GM21529 (cell line): Measurements from ENCODE around the gene MAP1A.

Experiments
- ATAC-seq: cut with Tn5 transposase; IDR thresholded peaks from one replicate; pipeline ENCODE4 v1.9.1; 2021; ENCODE audit not compliant: unreplicated experiment

MAP1A gene

DNA sequence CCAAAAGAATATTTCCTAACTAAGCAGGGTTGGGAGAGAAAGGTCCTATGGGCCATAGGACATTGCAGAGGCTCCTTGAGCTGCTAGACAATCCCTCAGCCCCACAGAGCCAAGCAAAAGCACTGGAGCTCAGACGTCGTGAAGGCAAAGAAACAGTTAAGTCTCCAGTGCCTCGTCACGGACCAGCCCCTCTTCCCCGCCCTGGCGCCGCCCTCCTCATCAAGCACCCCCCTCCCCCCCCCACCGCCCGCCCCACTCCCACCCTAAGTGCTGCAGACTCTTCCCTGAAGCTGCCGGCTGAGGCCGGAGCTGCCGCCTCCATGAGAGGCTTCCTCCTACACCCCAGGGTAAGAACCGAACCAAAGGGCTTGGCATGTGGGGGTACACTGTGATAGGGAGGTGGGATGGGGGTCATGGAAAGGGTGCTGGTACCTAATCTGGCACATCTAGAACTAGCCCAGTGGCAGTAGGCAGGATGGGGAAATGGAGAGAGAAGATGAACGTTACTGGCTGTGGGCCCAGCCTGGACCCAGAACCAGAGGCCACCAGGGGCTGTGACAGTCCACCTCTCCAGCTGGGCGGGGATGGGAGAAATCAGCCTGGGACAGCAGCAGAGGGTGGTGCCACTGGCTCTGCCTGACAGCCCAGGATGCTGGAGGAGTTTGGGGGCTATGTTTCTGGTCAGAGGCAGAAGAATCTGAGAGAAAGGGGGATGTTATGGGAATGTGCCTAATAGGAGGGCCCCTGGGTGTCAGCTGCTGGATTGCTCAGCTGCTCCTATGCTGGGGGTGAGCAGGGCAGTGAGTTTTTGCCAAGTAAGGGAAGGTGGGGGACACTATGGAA, at the start of gene MAP1A:
Gene MAP1A, plus strand, starts transcription at position 255 of the 843 bp plus-strand sequence. CDS start 3,866 bp downstream, outside the sequence.
- ATAC-seq: no peak

DNA sequence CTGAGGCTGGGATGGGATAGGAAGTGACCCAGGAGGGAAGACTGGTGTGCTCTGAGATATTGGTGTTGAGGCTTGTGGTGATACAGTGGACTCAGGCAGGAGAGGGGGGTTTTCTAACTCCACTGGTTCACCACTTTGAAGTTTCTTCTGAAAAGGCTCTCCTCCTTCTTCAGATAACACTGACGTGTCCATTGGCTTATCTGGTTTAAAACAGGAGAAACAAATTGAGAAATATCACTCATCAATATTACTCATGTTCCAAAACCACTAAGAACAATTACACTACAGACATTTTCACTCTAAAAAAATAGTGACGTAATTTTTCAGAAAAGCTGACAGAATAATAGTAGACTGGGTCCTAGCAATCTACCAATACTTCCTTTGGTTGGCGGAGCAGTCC, 47.5 kb upstream of the MAP1A start:
- ATAC-seq: no peak

DNA sequence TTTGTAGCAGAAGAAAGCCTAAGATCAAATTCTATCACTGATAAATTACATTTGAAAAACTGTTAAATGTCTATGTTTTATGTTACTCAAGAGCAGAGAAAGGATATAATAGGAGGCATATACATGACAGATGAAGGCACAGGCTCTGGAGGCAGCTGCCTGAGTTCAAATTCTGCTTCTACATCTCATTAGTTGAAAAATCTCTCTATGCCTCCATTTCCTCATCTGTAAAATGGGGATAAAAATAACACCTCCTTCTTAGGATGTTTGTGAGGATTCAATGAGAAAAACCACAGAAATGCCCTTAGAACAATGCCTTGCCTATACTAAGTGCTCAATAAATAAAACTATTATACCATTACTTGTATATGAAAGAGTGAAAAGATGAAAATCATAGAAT, 45.4 kb upstream of the MAP1A start:
- no peak for ATAC-seq

DNA sequence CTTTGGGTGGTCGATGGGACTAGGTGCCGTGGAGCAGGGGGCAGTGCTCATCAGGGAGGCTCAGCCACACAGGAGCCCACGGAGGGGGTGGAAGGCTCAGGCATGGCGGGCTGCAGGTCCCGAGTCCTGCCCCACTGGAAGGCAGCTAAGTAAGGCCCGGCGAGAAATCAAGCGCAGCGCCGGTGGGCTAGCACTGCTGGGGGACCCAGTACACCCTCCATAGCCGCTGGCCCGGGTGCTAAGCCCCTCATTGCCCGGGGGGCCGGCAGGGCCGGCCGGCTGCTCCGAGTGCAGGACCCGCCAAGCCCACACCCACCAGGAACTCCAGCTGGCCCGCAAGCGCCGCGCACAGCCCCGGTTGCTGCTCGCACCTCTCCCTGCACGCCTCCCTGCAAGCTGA, 43.5 kb upstream of the MAP1A start:
- ATAC-seq: no peak

DNA sequence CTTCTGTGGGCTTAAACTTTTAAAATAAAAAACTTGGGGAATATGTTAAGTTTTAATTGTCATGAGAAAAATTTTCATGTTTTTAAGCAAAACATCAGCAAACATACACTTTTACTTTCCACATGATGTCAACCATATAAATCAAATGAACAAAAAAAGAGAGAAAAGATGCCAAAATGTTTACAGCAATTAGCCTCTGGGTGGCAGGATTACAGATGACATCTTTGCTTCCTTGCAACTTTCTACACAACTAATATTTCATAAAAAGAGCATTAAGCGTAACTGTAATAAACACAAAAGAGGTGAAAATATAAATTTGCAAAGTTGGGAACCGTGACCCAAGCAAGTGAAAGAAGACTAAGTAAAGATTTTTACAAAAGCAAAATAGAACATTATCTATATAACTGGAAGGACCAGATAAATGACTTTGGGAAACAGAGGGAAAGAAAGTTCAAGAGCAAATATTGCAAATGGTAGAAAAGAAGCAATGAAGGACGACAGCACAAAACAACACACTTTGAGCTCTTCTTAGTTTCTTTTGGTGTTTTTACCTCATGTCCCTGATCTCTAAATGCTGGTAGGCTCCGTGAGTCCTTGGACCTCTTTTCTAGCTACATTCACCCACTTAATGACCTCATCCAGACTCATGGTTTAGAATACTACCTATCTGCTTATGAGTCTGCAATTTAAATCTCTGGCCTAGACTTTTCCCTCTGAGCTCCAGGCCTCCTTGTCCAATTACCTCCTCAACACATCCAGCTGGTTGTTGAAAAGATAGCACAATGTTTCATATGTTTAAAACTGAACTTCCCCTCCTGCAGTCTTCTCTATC, 33.9 kb upstream of the MAP1A start:
- no peak for ATAC-seq

DNA sequence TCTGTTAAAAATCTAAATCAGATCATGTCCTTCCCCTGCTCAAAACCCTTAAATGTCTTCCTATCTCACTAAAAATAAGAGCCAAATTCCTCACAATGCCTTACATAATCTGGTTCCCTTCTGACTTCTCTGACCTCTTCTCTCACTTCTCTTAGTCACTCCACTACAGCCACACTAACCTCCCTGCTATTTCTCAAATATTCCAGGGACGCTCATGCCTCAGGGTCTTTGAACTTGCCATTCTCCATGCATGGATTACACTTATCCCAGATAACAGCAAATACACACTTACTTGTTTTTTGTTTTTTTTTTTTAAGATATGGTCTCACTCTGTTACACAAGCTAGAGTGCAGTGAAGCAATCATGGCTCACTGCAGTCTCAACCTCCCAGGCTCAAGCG, 33.0 kb upstream of the MAP1A start:
- ATAC-seq: no peak

DNA sequence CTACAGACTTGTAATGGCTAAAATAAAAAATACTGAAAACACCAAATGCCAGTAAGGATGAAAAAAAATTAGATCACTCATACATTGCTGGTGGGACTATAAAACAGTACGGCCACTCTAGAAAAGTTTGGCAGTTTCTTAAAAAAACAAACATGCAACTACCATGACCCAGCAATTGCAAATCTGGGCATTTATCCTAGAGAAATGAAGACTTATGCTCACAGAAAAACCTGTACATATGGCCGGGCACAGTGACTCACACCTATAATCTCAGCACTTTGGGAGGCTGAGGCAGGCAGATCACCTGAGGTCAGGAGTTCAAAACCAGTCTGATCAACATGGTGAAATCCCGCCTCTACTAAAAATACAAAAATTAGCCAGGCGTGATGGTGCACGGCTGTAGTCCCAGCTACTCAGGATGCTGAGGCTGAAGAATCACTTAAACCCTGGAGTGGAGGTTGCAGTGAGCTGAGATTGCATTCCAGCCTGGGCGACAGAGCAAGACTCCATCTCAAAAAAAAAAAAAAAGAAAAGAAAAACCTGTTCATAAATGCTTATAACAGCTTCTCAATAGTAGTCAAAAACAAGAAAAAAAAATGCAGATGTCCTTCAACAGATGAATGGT, 30.0 kb upstream of the MAP1A start:
- ATAC-seq: no peak

DNA sequence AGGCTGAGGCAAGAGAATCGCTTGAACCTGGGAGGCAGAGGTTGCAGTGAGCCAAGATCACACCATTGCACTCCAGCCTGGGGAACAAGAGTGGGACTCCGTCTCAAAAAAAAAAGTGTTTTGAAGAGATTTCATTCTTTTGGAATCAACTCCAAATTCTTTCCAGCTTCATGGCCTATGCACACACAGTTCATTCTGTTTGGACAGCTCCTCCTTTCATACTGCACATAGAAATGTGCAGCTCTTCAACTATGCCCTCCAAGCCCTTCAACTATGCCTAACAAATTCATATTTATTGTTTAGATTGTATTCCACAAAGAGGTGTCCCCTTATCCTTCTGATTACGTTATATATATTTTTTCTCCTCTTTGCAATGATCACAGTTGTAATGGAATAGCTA, 28.6 kb upstream of the MAP1A start:
- ATAC-seq: no peak

DNA sequence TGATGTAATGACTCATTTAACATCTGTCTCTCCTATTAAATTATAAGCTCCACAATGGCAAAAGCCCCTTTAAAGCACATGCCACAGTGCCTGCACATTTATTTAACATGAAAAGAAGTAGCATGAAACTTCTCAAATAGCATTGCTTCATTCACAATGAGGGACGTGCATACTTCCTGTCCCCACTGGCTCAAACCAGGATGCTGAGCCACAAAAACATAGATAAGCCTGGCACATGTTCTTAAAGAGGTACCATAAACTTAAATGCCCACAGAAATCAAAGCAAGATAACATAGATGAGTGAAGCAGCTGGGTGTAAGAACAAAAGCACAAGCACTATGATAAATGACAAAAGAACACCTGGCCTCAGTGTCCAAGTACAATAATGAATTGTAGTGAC, 28.2 kb upstream of the MAP1A start:
- no peak for ATAC-seq

DNA sequence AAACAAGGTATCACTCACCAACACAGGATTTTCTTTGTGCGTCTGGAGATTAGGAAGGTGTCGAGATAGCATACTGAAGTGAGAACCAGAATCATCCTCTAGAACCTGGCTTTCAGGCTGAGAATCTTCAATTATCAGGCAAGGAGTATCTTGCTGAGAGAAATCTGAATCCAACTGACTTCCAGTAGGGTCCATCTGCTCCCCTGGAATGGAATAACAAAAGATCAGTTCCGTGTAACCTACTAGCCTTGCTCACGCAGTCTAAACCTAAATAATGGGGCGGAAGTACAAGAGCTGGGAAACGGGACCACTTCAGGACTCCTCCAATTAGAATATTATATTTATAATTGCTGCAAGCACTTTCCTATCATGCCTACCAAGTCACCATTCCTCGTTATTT, 25.1 kb upstream of the MAP1A start:
- ATAC-seq: no peak

DNA sequence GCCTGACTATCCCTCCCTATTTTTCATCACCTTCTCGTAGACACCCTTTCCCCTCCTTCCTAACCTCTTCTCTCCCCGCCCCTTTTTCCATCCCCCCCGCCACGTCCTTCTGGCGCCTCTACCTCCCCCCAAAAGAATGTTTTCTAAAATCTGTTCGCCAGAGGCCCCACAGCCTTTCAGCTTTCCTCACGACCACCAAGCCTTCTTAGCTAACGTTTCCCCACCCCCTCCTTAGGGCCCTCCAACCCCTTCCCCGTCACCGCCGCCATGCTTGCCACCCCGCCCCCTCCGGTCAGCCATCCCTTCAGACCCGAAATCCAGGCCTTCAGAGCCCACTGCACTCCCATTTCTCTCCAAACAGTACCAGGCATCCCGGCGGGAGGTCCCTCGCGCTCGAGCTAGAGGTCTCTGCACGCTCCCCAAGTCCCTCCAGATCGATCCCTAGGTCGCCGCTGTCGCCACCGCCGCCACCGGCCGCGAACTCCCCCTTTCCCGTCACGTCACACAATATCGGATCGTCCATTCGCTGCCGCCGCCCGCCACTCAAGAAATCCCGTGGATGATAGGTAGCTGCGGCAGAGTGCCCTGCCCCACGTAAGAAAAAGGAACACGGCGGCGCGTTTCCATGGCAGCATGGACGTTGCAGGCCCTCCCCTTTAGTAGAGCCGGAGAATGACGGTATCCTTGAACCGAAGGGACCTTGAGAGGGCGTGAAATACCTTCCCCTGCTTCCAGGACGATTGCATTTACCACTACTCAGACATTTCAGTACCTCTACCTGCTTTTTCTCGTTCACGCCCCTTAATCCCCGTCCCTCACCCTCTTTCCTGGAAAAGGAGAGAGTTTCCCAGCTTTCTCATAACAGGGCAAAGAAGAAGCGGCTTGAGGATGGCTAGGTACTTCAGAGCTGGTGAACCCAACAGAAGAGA, 24.5 kb upstream of the MAP1A start, which contains the start of gene TP53BP1:
Gene TP53BP1, minus strand, starts transcription at position 484 of the 929 bp plus-strand sequence. Its CDS starts 113 bp downstream, at position 371.
- peak; percentile 98 for ATAC-seq

DNA sequence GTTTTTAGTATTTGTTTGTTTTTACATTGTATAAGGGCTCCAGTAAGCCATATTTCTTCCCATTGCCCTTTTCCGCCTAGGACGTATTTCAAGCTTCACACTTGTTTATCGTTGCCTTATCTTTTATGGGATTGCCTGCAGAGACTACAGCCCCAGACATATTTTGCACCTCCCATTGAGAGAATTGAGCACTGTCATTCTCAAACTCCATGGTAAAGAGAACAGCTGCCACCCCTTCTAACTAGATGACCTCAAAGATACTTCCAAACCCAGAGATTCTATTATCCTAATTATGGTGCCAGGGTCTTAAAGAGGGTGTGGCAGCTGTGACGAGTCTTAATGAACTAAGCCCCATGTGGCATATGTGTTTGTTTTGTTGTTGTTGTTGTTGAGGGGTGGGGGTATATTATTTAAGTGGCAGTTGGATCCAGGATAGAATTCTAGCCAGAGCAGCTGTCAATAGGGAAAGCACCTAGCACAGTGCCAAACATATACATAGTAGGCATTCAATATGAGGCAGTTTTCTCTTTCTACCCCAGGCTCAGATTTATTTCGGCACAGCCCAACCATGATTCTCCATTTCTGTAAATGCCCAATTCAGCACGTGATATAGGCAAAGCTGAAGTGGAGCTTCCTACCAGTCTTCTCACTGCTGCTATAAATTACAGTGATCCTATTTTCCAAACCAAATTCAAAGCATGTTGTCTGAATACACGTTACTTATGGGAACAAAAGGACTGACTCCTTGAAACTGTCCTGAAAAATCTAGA, 23.5 kb upstream of the MAP1A start:
- no peak for ATAC-seq

DNA sequence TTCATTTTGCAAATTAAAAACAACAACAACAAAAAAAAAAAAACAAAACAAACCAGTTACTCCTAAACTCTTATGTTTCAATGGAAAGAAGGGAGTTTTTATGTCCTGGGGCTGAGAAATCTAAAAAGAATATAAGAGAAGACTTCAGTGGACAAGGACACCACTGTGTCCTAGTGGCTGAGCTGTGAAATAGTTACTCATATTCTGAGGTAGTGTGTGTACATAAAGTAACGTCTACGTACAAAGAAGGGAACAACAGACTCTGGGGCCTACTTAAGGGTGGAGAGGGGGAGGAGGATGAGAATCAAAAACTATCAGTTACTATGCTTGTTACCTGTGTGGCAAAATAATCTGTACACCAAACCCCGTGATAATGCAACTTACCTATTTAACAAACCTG, 18.4 kb upstream of the MAP1A start:
- ATAC-seq: no peak

DNA sequence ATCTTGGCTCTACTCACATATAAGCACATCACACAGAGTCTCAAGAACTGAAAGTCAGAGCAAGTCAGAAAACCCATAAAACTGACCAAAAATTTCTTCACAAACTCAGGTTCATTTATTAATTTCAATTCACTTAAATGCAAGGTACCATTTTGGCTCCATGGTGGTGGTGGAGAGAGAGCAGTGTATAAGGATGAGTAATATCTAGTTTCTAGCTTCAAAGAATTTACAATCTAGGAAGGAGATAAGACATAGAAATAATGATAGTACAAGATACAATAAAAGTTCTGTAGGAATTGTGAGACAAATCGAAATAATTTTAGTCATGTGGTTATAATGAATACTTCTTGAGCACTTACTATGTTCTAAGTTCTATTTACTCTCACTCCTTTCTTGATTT, 17.8 kb upstream of the MAP1A start:
- ATAC-seq: no peak

DNA sequence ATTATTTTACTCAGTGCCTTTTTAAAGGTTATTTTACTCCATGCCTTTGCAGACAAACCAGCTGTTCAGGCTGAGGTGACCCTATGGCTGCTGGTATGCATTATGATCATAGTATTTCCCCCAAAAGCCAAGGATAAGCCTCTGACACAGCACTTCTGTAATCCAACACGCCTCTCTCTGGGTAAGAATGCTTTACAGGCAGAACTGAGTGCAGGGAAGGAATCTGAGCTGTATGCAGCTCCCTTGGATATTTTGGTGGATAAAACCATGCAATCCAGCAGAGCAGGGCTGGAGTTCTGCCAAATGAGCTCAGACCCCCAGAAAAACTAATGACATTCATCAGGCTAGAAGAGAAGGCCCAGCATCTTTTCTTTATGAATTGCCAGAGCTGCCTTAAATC, 11.7 kb upstream of the MAP1A start:
- no peak for ATAC-seq

DNA sequence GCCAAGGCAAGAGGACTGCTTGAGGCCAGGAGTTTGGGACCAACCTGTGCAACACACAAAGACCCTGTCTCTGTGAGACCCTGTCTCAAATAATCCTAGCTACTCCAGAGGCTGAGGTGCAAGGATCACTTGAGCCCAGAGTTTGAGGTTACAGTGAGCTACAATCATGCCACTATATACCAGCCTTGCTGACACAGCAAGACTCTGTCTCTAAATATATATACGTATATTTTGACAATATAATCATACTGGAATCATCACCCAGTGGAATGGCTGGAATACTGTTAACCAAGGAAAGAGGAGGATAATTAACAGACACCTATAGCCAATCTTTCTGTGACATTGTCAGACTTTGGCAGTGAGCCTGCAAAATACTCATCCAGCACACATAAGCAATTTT, 9.0 kb upstream of the MAP1A start:
- ATAC-seq: no peak

DNA sequence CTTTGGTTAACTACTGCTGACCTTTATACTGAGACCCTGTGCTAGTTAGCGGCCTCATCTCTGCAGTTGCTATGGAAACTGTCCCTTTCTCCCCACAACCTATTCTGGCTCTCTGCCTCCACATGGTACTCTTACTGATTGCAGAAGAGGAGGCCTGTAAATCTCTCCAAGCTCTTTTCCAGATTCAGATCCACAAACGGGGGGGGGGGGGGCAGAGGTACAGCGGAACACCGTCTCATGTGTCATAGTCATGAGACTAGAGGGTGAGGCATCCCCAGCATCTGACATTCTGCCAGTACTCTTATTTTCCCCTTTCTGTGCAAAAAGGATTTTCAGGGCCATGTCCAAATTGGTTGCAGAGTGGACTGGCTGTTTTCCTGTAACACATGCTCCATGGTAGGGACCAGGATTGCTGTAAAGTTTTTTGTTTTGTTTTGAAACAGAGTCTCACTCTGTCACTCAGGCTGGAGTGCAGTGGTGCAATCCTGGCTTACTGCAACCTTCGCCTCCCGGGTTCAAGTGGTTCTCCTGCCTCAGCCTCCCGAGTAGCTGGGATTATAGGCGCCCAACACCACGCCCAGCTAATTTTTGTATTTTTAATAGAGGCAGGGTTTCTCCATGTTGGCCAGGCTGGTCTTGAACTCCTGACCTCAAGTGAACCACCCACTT, 8.3 kb upstream of the MAP1A start:
- ATAC-seq: no peak

DNA sequence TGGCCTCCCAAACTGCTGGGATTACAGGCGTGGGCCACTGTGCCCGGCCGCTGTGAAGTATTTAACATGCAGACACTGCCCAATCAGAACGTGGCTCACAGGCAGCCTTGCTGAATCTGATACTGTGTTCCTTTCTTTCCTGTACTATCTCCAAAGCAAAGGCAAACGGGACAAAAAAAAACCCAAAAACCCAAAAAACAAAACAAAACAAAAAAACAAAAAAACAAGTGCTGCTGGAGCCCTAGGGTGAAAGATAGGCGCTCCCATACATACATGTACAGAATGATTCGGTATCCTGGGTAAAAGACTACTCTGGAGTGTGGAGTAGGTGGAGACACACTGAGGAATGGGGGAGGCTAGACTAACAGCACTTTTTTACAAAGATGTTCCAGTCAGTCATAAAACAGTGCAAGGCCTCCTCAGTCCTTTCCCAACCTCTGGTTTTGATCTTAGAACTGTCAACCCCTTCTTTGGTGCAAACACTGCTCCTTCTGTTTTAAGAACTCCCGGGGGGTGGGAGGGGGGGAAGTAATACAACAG, 7.7 kb upstream of the MAP1A start:
- no peak for ATAC-seq
